NCI-H146 (cell line): ENCODE results near the gene HOXA11.

ENCODE experiments used
- DNase-seq: peaks from one replicate; lab custom pipeline; 2025; lab: John Stamatoyannopoulos, UW

The HOXA11 gene

GRCh38 chr7:27185013-27185853 is at the start of gene HOXA11:
TSS of gene HOXA11 (minus strand) at chr7:27185232. CDS start at chr7:27185144, 88 bp downstream.
- peak; percentile 34 for DNase-seq

DNA sequence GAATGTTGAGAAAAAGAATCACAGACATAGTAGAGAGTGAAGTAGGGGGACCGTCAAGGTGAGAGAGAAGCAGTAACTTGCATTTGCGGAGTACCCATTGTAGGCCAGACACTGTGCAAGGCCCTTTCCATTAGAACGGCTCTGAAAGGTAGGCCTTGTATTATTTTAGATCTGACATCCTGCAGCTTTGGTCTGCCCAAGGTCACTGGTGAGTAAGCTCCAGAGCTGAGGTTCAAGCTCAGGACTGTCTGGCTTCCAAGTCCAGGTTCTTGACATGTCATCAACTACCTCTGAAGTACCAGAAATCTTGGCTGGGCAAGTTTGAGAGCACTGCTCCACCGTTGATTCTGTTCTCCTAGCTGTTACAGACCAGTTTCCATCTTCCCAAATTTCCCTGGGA is 44.4 kb upstream of the HOXA11 start:
- no peak for DNase-seq

DNA sequence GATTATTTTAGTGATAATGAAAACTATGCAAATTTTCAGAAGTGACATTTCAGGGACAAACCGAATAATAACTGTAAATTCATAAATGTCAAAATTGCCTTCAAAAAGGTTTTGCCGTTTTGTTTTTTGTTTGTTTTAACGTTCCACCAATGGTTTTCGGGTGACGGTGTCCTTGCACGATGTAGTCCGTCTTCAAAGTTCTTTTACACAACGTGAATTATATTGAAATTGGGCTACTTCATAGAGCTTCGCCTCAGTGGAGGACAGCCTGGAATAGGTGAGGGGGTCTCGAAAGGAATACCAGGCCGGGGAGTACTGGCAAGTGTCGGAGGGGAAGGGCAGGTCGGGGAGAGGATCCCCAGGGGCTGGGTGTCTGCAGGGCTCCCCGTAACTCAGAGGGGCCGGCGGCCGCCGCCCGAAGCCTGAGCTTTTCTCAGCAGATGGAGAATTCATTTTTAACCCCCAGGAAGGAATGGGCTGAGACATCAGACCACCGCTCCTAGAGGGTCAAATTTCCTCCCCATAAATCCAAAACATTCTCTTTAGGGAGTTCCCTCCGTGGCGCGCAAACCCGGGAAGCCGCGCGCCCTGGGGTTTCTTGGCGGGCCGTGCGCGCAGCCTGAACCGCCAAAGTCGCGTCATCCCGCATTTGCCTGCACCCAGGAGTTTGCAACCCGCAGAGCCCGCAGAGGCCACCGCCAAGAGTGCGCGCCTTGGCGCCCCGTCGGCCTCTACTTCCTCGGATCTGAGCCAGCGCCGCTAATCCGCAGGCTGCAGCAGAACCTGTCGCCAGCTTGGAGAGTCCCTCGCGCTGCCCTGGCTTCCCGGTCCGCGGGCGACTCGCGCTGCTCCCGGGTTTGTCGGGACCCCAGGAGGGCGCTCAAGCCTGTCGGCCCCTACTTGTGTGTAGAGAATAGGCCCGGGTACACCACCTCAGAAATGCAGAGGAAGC is 40.2 kb upstream of the HOXA11 start:
- no peak for DNase-seq

DNA sequence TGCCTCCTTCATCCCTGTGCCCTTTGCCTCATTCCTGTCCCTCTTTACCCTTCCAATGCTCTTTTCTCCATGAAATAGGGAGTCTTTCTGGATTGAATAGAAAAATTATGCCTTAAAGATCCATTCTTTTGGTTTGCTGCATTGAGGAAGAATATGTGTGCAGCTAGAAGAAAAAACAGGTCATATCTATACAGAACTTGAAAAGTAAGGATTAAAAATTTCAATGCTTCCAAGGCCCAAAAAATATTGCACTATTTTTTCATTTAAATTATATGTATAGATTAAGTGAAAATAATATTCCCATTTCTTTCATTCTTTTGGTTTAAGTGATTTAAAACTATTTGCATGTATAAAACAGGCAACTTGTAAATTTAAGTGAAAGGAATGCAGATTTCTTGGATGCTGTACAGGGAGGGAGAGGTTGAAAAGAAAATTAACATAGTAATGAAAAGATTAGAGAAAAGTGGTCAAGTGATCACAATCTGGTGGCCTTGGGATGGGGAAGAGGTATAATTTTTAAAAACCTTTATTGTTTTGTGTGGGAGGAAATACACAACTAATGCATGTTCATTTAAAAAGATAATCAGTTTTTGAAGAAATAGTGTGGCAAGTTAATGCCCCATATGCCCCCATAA is 39.0 kb upstream of the HOXA11 start:
- DNase-seq: no peak

- no peak for DNase-seq
Measured at GRCh38 chr7:27221201-27221797, 36.3 kb upstream of the HOXA11 start.

GRCh38 chr7:27220440-27220955 is 35.5 kb upstream of the HOXA11 start:
- no peak for DNase-seq

- DNase-seq: no peak
Measured at GRCh38 chr7:27219821-27220220, 34.8 kb upstream of the HOXA11 start.

GRCh38 chr7:27217951-27218350 is 32.9 kb upstream of the HOXA11 start:
- no peak for DNase-seq

GRCh38 chr7:27215356-27215755 is 30.3 kb upstream of the HOXA11 start:
- DNase-seq: no peak

DNA sequence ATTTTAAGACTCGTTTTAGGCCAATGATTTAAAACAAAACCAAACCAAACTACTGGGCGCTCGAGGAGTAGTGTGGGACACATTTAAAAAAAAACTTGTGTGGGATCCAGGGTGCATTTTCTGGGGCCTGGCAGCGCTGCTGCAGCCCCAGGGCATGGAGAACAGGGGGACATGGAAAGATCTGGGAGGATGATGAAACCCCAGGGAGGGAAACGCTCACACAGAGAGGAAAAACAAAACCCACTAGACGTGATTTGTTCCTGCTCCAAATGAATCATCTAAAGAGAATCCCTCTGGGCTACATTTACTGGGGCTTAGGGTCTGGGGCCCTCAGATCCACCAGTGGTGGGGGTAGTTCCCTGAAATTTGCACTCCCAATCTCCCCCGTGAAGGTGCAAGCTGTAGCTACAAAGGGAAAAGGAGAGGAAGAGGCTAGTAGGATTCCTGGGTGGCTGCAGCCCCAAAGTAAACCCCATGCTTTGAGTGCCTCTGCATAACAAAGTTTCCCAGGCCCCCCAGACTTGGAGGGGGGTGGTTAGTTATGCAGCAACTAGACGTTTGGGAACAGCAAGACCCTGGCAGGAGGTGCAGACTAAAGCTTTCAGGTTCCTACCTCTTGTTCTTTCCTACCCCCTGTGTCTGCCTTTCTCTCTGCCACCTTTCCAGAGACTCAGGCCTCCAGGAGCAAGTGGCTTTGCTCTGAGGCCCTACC is 29.4 kb upstream of the HOXA11 start:
- no peak for DNase-seq

- no peak for DNase-seq
Measured at GRCh38 chr7:27213433-27214238, 28.6 kb upstream of the HOXA11 start.

DNA sequence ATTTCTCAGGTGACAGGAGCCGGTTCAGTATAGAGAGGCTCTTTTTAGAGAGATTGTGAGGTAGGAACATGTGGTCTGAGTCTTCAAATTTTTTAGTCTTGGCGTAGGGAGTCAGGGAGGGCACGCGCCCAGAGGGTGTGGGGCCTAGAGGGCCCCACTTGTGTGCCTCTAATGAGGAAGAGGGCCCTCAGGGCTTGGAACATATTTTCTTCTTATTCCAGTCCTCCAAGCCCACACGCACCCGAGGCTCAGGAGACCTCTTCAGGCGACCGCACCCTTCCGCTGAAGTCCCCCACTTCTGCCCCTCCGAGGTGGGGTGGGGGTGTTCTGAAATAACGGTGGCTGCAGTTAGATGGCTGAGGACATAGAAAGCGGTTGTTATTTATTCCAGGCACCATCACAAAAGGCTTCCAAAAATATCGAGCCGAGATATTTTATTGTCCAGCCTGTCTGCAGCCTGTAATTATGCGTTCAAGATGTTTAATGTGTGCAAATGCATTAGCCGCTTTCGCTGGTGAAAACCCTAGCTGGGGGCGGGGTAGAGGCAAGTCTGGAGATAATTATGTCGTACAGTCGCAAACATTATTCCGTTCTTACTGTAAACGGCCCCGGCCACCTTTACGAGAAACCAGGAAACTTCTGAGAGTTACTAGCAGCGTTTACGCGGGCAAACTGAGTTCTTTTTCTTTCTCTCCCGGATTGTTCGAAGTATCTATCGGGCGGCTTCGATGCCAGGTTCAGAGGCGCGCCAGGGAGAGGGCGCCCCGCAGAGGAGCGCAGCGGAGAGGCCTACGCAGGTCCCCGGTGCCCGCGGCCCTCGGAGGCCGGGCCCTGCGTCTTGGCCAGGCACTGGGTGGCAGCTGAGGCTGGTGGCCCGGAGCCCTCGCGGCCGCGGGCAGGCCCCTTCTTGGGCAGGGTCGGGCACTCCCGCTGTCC is 27.7 kb upstream of the HOXA11 start:
- no peak for DNase-seq

- DNase-seq: no peak
Measured at GRCh38 chr7:27211764-27212204, 26.8 kb upstream of the HOXA11 start.

GRCh38 chr7:27211084-27211446 is 26.0 kb upstream of the HOXA11 start:
- no peak for DNase-seq

DNA sequence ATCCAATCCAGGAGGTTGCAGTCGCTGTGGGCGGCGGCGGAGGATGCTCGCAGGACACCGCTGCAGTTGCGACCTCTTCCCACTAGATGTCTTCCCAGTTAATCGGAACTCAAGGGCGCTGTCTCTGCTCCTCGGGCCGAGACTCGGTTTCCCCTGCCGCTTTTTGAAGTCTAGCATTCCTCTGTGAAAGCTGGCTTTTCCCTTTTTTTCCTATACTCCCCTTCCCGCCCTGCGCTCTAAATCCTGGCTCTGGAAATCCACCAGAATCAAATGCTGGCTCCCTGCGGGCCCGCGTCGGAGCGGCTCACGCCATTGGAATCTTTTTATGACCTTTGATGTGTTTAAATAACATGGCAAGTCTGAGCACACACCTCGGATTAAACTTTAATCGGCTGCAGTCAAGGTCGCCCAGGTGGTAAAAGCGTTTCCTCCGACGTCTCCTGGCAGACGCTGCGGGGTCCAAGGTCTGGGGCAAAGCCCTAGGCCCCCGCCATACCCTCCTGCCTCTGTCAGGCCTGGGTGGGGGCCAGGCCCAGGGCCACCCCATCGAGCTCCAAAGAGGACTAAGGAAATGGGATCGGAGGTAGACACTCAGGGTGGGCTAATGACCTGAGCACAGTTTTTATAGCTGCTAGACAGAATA is 25.5 kb upstream of the HOXA11 start:
- no peak for DNase-seq

DNA sequence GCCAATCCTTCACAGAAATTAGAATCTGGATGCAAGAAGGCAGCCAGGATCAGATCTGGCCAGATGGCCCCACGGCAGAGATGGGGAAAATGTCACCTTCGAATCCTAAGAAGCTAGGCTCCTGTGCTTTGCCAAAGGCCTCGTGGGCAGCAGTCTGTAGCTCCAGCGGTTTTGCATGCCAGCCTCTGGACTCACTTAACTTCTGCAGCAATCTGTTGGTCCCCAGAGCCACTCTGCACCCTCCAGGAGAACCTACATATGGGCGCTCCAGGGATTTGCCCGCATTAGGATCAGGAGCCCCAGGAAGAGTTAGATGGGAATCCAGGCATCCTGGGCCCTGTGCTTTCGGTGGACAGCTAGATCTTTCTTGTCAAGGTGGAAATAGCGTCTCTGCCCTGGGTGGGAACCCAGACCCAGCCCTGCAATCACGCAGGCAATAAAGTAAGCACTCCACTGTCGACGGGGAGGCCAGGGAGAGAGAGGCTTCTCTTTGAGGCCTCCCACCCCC is 25.0 kb upstream of the HOXA11 start:
- no peak for DNase-seq

- no peak for DNase-seq
Measured at GRCh38 chr7:27208998-27209397, 24.0 kb upstream of the HOXA11 start.

DNA sequence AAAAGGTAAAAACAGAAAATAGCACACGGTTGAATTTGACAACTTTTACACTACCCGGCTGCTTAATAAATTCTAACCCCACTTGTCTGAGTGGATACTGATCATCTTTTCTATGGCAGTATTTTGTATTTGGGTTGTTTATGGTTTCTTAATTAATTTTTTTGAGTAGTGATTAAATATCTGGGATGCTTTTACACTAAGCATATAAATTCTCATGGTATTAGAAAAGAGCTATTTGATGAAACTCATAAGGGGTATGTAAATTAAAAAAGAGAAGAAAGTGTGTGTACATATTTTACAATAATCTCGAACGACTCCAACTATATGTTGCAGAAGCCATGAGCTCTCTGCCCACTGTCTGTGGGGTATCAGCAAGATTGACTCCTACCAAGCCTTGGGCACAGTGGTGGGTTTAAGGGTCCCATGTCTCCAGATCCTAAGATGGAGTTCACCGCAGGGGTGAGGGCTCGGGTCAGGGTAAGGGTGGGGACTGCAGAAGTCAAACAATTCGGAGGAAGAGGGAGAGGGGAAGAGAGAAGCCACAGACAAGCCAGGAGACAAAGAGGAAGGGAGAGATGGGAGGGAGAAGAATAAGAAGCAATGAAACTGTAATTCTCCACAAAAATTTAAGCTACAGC is 22.4 kb upstream of the HOXA11 start:
- DNase-seq: no peak
